ENCODE results near the gene KYAT1.

GRCh38 chr9:128809831-128810230 lies 71.9 kb downstream of the KYAT1 start:
- TF ChIP-seq CTCF (IDR thresholded peaks at IDR 0.05) = no peak
- TF ChIP-seq POLR2A (IDR thresholded peaks at IDR 0.05) = no peak

Data from tibial nerve (tissue), 3 donors.